ENCODE measurements around the gene TSPAN4. TPM values are rescaled to one million over a fixed set of nuclear protein-coding genes. Genes with fewer than 3 reads are reported as not detected.

Gene TSPAN4
- total RNA-seq, 1 donor from 2014 or later: 16.9 TPM

- intact Hi-C loops (cut with micrococcal nuclease): no loop called here
- Mint-ChIP-seq H3K27me3 (ENCODE audit: low read depth) (no peaks in the 10 kb centered on the region), H3K36me3 (ENCODE audit: low read depth) (peaks cover 6% of the 10 kb centered on the region), H3K4me3 (ENCODE audit: low read depth) (no peak overlapping the region), H3K9me3 (no peaks in the 10 kb centered on the region), H3K4me1 (ENCODE audit: low read depth) (no peaks in the 10 kb centered on the region), H3K27ac (no peak overlapping the region)
- DNase-seq (ENCODE audit: low spot score): no peak
These were observed 52.9 kb downstream of the TSPAN4 start for GRCh38 chr11:895331-896110.

DNA sequence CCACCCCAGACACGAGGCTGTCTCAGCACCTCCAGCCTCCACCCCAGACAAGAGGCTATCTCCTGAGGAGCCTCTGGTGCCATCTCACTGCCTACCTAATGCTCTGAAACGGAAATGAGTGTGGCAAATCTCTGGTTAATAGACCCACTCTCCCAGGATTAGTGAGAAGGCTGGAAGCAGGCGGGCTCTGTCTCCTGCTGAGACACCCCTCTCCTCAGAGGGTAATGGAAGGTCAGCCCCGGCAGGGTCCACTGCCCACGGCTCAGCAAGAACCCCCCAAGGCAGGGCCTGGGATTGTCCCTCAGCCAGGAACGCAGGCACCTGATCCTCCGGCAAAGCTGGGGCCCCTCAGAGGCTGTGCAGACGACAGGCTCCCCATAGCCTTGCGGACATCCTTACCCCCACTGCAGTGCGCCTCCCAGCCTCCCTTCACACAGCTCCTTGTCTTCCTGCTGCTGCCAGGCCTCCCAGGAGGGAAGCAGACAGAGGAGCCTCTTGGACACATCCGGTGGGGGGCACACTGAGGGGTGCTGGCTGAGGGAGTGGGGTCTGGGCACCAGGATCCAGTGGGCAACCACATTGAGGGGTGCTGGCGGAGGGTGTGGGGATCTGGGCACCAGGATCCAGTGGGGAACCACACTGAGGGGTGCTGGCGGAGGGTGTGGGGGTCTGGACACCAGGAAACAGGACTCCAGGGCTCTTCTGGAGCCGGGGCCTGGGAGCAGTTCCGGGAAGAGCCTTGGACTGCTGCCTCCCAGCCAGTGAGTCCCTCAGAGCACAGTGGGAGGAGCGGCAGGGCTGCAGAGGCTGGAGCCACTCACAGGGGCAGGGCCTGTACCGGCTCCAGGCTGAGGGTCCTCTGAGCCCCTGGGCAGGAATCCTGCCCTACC lies 54.8 kb downstream of the TSPAN4 start:
- Mint-ChIP-seq H3K4me3 (ENCODE audit: low read depth) (no peak overlapping the region), H3K36me3 (ENCODE audit: low read depth) (peaks cover 13% of the 10 kb centered on the region), H3K4me1 (ENCODE audit: low read depth) (no peaks in the 10 kb centered on the region), H3K9me3 (no peaks in the 10 kb centered on the region), H3K27me3 (ENCODE audit: low read depth) (no peaks in the 10 kb centered on the region), H3K27ac (no peak overlapping the region)
- intact Hi-C loops (cut with micrococcal nuclease): no loop called here
- no peak for DNase-seq (ENCODE audit: low spot score)

DNA sequence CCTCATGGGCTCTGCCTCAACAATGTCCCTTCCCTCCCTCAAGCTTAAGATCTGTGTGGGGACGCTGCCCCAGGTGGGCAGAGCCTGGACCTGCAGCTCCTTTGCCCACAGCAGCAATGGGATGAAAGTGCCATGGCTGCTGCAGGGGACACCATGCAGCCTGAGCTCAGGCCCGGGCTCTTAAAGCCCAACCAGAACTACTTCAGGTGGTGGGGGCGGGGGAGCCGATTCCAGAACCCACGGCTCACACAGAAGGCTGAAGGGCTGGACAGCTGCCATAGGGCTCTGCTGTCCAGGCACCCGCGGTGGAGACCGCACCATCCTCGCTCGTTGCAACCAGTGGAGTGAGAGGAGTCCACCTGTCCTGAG lies 55.5 kb downstream of the TSPAN4 start:
- Mint-ChIP-seq H3K36me3 (ENCODE audit: low read depth) (peaks cover 19% of the 10 kb centered on the region), H3K27ac (no peak overlapping the region), H3K9me3 (no peaks in the 10 kb centered on the region), H3K27me3 (ENCODE audit: low read depth) (no peaks in the 10 kb centered on the region), H3K4me1 (ENCODE audit: low read depth) (no peaks in the 10 kb centered on the region), H3K4me3 (ENCODE audit: low read depth) (no peak overlapping the region)
- intact Hi-C loops (cut with micrococcal nuclease): no loop called here
- no peak for DNase-seq (ENCODE audit: low spot score)

- H3K27me3 Mint-ChIP-seq (ENCODE audit: low read depth): no peaks in the 10 kb centered on the region
- H3K4me3 Mint-ChIP-seq (ENCODE audit: low read depth): no peak overlapping the region
- intact Hi-C loops (cut with micrococcal nuclease): no loop called here
- H3K36me3 Mint-ChIP-seq (ENCODE audit: low read depth): peaks cover 22% of the 10 kb centered on the region
- no peak overlapping the region for H3K27ac Mint-ChIP-seq
- no peaks in the 10 kb centered on the region for H3K4me1 Mint-ChIP-seq (ENCODE audit: low read depth)
- no peaks in the 10 kb centered on the region for H3K9me3 Mint-ChIP-seq
- DNase-seq (ENCODE audit: low spot score): no peak
These were observed 56.0 kb downstream of the TSPAN4 start for GRCh38 chr11:898540-899190.

DNA sequence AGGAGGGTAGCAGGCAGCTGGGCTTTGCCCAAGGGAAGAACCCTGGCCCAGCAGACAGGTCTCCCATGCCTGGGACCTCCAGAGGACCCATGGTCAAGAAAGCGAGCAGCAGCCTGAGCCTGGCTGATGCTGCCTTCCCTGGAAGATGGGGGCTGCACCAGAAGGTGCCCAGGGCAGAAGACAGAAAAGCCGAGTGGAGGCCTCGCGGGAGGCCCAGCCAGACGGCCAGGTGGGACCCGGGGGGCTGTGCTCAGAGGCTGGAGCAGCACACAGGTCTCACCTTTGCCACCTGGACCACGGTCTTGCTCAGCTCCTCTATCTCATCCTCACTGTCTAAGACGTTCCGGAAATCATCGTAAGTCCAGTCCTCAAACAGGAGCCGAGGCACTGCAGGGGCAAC lies 57.1 kb downstream of the TSPAN4 start:
- Mint-ChIP-seq H3K4me3 (ENCODE audit: low read depth) (no peak overlapping the region), H3K27ac (no peak overlapping the region), H3K36me3 (ENCODE audit: low read depth) (peaks cover 31% of the 10 kb centered on the region), H3K4me1 (ENCODE audit: low read depth) (no peaks in the 10 kb centered on the region), H3K27me3 (ENCODE audit: low read depth) (no peaks in the 10 kb centered on the region), H3K9me3 (no peaks in the 10 kb centered on the region)
- no peak for DNase-seq (ENCODE audit: low spot score)
- intact Hi-C loops (cut with micrococcal nuclease): no loop called here

- no peaks in the 10 kb centered on the region for H3K4me1 Mint-ChIP-seq (ENCODE audit: low read depth)
- no peaks in the 10 kb centered on the region for H3K27me3 Mint-ChIP-seq (ENCODE audit: low read depth)
- H3K9me3 Mint-ChIP-seq: no peaks in the 10 kb centered on the region
- H3K4me3 Mint-ChIP-seq (ENCODE audit: low read depth): no peak overlapping the region
- H3K27ac Mint-ChIP-seq: no peak overlapping the region
- peaks cover 39% of the 10 kb centered on the region for H3K36me3 Mint-ChIP-seq (ENCODE audit: low read depth)
- DNase-seq (ENCODE audit: low spot score): no peak
- intact Hi-C loops (cut with micrococcal nuclease): no loop called here
These were observed 57.9 kb downstream of the TSPAN4 start for GRCh38 chr11:900545-900944.

DNA sequence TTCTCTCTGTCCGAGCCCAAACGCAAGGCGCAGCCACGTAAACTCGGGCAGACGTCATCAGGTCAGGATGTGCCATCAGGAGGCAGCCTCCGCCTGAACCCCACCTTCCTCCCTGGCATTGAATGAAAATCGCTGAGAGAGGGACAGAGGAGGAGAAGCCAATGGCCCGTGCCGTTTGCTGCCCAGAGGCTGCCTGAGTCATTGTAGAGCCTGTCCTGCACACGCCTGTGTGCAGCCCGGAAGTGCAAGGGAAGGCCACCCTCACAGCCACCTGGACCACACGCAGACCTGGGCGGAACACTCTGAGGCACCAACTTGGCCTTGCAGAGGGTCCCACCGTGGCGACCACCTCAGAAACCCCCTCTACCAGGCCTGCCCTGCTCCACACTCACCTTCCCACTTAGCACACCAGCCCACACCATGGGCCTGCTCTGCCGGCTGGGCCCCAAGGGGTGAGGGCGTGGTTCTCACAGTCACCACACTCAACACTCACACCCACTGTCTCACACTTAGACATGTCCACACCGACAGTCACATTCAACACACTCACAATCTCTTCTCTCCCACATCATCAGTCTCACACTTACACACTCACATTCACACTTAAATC lies 58.9 kb downstream of the TSPAN4 start:
- no peaks in the 10 kb centered on the region for H3K4me1 Mint-ChIP-seq (ENCODE audit: low read depth)
- no peaks in the 10 kb centered on the region for H3K9me3 Mint-ChIP-seq
- H3K27ac Mint-ChIP-seq: no peak overlapping the region
- H3K36me3 Mint-ChIP-seq (ENCODE audit: low read depth): peaks cover 45% of the 10 kb centered on the region
- DNase-seq (ENCODE audit: low spot score): no peak
- no peaks in the 10 kb centered on the region for H3K27me3 Mint-ChIP-seq (ENCODE audit: low read depth)
- intact Hi-C loops (cut with micrococcal nuclease): no loop called here
- no peak overlapping the region for H3K4me3 Mint-ChIP-seq (ENCODE audit: low read depth)

- Mint-ChIP-seq H3K27me3 (ENCODE audit: low read depth) (no peaks in the 10 kb centered on the region), H3K9me3 (no peaks in the 10 kb centered on the region), H3K4me1 (ENCODE audit: low read depth) (peaks cover 6% of the 10 kb centered on the region), H3K4me3 (ENCODE audit: low read depth) (no peak overlapping the region), H3K27ac (no peak overlapping the region), H3K36me3 (ENCODE audit: low read depth) (peaks cover 52% of the 10 kb centered on the region)
- no peak for DNase-seq (ENCODE audit: low spot score)
- intact Hi-C loops (cut with micrococcal nuclease): no loop called here
These were observed 61.7 kb downstream of the TSPAN4 start for GRCh38 chr11:904380-904779.

GRCh38 chr11:905952-906351 lies 63.3 kb downstream of the TSPAN4 start:
- H3K27ac Mint-ChIP-seq: no peak overlapping the region
- DNase-seq (ENCODE audit: low spot score): no peak
- intact Hi-C loops (cut with micrococcal nuclease): no loop called here
- H3K4me3 Mint-ChIP-seq (ENCODE audit: low read depth): no peak overlapping the region
- H3K27me3 Mint-ChIP-seq (ENCODE audit: low read depth): no peaks in the 10 kb centered on the region
- peaks cover 6% of the 10 kb centered on the region for H3K4me1 Mint-ChIP-seq (ENCODE audit: low read depth)
- H3K9me3 Mint-ChIP-seq: no peaks in the 10 kb centered on the region
- H3K36me3 Mint-ChIP-seq (ENCODE audit: low read depth): peaks cover 49% of the 10 kb centered on the region

DNA sequence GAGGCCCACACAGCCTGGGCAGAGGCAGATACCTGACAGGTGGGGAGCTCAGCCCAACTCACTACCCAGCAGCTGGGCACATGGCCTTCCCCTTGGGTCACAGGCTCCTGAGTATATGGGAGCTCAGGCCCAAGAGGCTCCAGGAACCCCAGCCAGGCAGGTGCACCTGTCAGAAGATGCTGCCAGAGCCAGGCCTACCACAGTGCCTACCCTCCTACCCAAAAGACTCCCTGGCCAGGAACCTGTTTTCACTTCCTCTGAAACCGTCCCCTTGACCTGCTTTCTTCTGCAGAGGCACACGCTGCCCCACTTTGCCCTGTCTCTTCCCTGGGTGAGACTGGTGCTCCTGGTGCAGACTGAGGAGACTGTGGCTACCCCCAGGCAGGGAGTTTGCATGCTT lies 65.0 kb downstream of the TSPAN4 start:
- Mint-ChIP-seq H3K36me3 (ENCODE audit: low read depth) (peaks cover 40% of the 10 kb centered on the region), H3K27me3 (ENCODE audit: low read depth) (no peaks in the 10 kb centered on the region), H3K9me3 (no peaks in the 10 kb centered on the region), H3K4me1 (ENCODE audit: low read depth) (peaks cover 10% of the 10 kb centered on the region), H3K27ac (no peak overlapping the region), H3K4me3 (ENCODE audit: low read depth) (peak overlapping the region; percentile 23)
- intact Hi-C loops (cut with micrococcal nuclease): no loop called here
- DNase-seq (ENCODE audit: low spot score): no peak

DNA sequence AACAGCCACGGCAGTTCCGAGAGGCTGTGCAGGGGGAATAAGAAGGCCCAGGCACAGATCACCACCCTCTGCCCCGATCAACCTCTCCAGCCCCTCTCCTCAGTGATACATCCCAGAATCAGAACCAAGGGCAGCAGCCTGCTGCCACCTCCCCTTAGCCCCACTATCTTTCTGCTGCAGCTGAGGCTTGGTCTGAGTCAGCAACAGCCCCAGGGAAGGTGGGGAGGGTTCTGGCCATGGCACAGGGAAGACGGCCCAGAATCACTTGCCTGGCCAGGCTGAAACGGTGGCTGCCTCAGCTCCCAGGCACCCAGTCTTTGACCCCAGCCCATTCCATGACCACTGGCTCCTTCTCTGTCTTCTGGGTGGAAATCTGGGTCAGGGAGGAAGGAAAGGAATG lies 65.6 kb downstream of the TSPAN4 start:
- intact Hi-C loops (cut with micrococcal nuclease): no loop called here
- no peaks in the 10 kb centered on the region for H3K9me3 Mint-ChIP-seq
- DNase-seq (ENCODE audit: low spot score): no peak

DNA sequence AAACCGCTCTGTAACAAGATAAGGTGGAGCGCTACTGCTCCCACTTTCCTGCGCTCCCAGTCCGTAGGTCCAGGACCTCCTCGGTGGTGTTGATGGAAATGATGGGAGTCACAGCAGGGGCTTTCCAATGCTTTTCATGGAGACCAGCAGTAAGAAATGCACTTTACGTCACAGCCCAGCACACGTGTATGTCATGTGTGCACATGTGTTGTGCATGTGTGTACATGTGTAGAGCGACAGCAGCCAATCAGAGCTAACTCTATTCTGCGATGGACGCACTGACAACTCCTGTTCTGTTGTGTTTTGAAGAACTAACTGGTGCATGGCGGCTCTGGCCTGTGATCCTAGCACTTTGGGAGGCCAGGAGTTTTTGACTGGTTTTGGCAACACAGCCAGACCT lies 66.8 kb downstream of the TSPAN4 start:
- H3K9me3 Mint-ChIP-seq: no peaks in the 10 kb centered on the region
- H3K4me1 Mint-ChIP-seq (ENCODE audit: low read depth): peaks cover 10% of the 10 kb centered on the region
- peak overlapping the region; percentile 94 for H3K4me3 Mint-ChIP-seq (ENCODE audit: low read depth)
- H3K27ac Mint-ChIP-seq: no peak overlapping the region
- no peaks in the 10 kb centered on the region for H3K27me3 Mint-ChIP-seq (ENCODE audit: low read depth)
- H3K36me3 Mint-ChIP-seq (ENCODE audit: low read depth): peaks cover 26% of the 10 kb centered on the region
- intact Hi-C loops (cut with micrococcal nuclease): no loop called here
- no peak for DNase-seq (ENCODE audit: low spot score)

More for the DNA sequence above, 65.6 kb downstream of the TSPAN4 start:
- peak overlapping the region; percentile 30 for H3K4me3 Mint-ChIP-seq (ENCODE audit: low read depth)
- H3K27me3 Mint-ChIP-seq (ENCODE audit: low read depth): no peaks in the 10 kb centered on the region
- H3K4me1 Mint-ChIP-seq (ENCODE audit: low read depth): peaks cover 10% of the 10 kb centered on the region
- H3K36me3 Mint-ChIP-seq (ENCODE audit: low read depth): peaks cover 34% of the 10 kb centered on the region
- no peak overlapping the region for H3K27ac Mint-ChIP-seq

Data from activated T-helper 2 cell treated with anti-CD3 and anti-CD28 coated beads, Interferon-gamma antibody, Interleukin-2, Interleukin-4, amounts not matched to agents 10 μg/mL and 5 μg/mL and 100 μg/mL, durations not matched to agents 14 hours and 24 hours and 36 hours (primary cell).